Naive thymus-derived CD4-positive, alpha-beta T cell (primary cell): ENCODE results near the gene SPRY1. TPM values are rescaled to one million over a fixed set of nuclear protein-coding genes. Genes with fewer than 3 reads are reported as not detected.

Experiments
- ATAC-seq: fragments of 150-1000 bp; cut with Tn5 transposase; 2 replicates; pipeline ENCODE4 v1.10.0; 2021; ENCODE audit warnings: mild to moderate bottlenecking, moderate library complexity
- CTCF ChIA-PET: fragments of 350-600 bp; sonication (Branson Sonifier 250); formaldehyde crosslinking; loops from one replicate; lab custom pipeline; 2021; ENCODE audit warnings: antibody characterized with exemption; lab: Charles Lee
- POLR2A ChIA-PET: fragments of 350-600 bp; sonication (Branson Sonifier 250); formaldehyde crosslinking; loops from one replicate; lab custom pipeline; 2021; ENCODE audit warnings: antibody characterized with exemption, inconsistent platforms; lab: Charles Lee
- DNase-seq, 9 donors: peaks; one replicate each; pipeline versions ENCODE4 v3.0.0 to v3.0.0-alpha.2; 2020 to 2022; ENCODE audit warnings: mixed read lengths in 1 of 9
- H3K27ac ChIP-seq: one replicate; pipeline ENCODE4 v1.7.0; 2013; ENCODE audit warnings: mild to moderate bottlenecking, low read depth, low read length, moderate library complexity
- H3K27me3 ChIP-seq, 2 donors: one replicate each; pipeline ENCODE4 v1.7.0; 2013; ENCODE audit warnings: low read length in 2 of 2, mild to moderate bottlenecking in 2 of 2, moderate library complexity in 2 of 2; ENCODE audit not compliant: control insufficient read depth in 2 of 2, insufficient read depth in 2 of 2
- H3K36me3 ChIP-seq, 3 experiments: 1 replicate in 2 of 3; 2 replicates in 1 of 3; pipeline ENCODE4 v1.7.0; 2013; ENCODE audit warnings: low read length in 3 of 3, mild to moderate bottlenecking in 3 of 3, moderate library complexity in 1 of 3; ENCODE audit not compliant: insufficient read depth in 3 of 3, control insufficient read depth in 2 of 3
- H3K4me1 ChIP-seq, 2 donors: one replicate each; pipeline ENCODE4 v1.7.0; 2013; ENCODE audit warnings: low read length in 2 of 2, mild to moderate bottlenecking in 2 of 2, moderate library complexity in 1 of 2; ENCODE audit not compliant: control insufficient read depth in 2 of 2, insufficient read depth in 2 of 2
- H3K4me3 ChIP-seq: 2 replicates; pipeline ENCODE4 v1.7.0; 2013; ENCODE audit warnings: mild to moderate bottlenecking, low read length
- H3K9me3 ChIP-seq, 3 experiments: 1 replicate in 2 of 3; 2 replicates in 1 of 3; pipeline ENCODE4 v1.7.0; 2013; ENCODE audit warnings: low read length in 3 of 3; ENCODE audit not compliant: control insufficient read depth in 2 of 3
- H3K27ac Mint-ChIP-seq, 9 donors: one replicate each; pipeline ENCODE4 v1.8.0; 2020 to 2022; ENCODE audit warnings: mixed read lengths in 9 of 9, mild to moderate bottlenecking in 8 of 9, moderate library complexity in 5 of 9, inconsistent platforms in 2 of 9
- H3K27me3 Mint-ChIP-seq, 5 donors: one replicate each; pipeline ENCODE4 v1.8.0; 2021 to 2022; ENCODE audit warnings: mixed read lengths in 5 of 5, mild to moderate bottlenecking in 1 of 5
- H3K36me3 Mint-ChIP-seq, 5 donors: one replicate each; pipeline ENCODE4 v1.8.0; 2020 to 2022; ENCODE audit warnings: mixed read lengths in 5 of 5, mild to moderate bottlenecking in 3 of 5, inconsistent platforms in 1 of 5
- H3K4me1 Mint-ChIP-seq, 7 donors: one replicate each; pipeline ENCODE4 v1.8.0; 2020 to 2022; ENCODE audit warnings: mixed read lengths in 7 of 7, mild to moderate bottlenecking in 3 of 7, inconsistent platforms in 1 of 7
- H3K4me3 Mint-ChIP-seq, 10 donors: one replicate each; pipeline ENCODE4 v1.8.0; 2020 to 2022; ENCODE audit warnings: mild to moderate bottlenecking in 10 of 10, mixed read lengths in 10 of 10, moderate library complexity in 6 of 10, inconsistent platforms in 2 of 10
- H3K9me3 Mint-ChIP-seq, 11 donors: one replicate each; pipeline ENCODE4 v1.8.0; 2020 to 2022; ENCODE audit warnings: mixed read lengths in 11 of 11, mild to moderate bottlenecking in 4 of 11, inconsistent platforms in 1 of 11, moderate library complexity in 1 of 11
- intact Hi-C, 2 donors: fragments of 100-400 bp; cut with micrococcal nuclease; formaldehyde crosslinking; loops; one replicate each; pipeline ENCODE4 v1.15.1; 2023
- polyA plus RNA-seq, 2 donors: library from polyadenylated mRNA; unstranded; fragments of 300-500 nt; fragmentation: Illumina TruSeq; gene quantifications; one replicate each; pipeline ENCODE4 v1.2.3, GENCODE V29; 2021
- total RNA-seq, 6 experiments: library from RNA in 5 of 6; stranded (reverse) in 5 of 6; gene quantifications; 1 replicate in 5 of 6; 2 replicates in 1 of 6; pipeline ENCODE4 v1.2.3 and lab custom pipeline; 2021 to 2026

SPRY1 gene
- total and polyA plus RNA-seq, 7 experiments from 2014 or later = 1.6 to 20.5 (median 4.3) TPM

DNA sequence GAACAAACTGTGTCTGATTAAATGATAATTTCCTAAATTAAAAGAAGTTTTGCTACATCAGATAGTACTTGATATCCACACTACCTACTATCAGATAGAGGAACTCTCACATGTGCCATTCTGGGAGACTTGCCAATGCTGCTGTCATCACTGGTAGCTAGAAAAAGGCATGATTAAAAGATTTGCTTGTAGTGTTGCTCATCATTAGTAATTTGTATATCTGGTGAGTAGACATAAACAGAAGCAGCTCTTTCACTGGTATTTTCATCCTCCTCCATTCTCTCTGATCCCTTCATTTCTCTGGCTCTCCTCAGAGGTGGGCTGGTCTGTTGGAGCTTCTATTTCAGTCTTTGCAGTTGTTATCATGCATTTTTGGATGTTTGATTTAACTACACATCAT lies 56.0 kb downstream of the SPRY1 start:
- Mint-ChIP-seq H3K9me3 (peaks cover 0 to 8% (median 0%) of the 10 kb centered on the region in 11 donors), H3K4me1 (peaks cover 0 to 26% (median 5%) of the 10 kb centered on the region in 7 donors), H3K27me3 (peaks cover 0 to 4% (median 0%) of the 10 kb centered on the region in 5 donors), H3K4me3 (no peak overlapping the region), H3K27ac (no peak overlapping the region), H3K36me3 (peaks cover 0 to 2% (median 0%) of the 10 kb centered on the region in 5 donors)
- Histone ChIP-seq H3K36me3 (no peaks in the 10 kb centered on the region), H3K9me3 (no peaks in the 10 kb centered on the region), H3K4me1 (no peaks in the 10 kb centered on the region), H3K4me3 (no peak overlapping the region), H3K27me3 (no peaks in the 10 kb centered on the region), H3K27ac (no peak overlapping the region)
- CTCF ChIA-PET = no interaction called here
- DNase-seq (no peak), ATAC-seq (peak; percentile 77)
- intact Hi-C loops = no loop called here
- POLR2A ChIA-PET = no interaction called here

DNA sequence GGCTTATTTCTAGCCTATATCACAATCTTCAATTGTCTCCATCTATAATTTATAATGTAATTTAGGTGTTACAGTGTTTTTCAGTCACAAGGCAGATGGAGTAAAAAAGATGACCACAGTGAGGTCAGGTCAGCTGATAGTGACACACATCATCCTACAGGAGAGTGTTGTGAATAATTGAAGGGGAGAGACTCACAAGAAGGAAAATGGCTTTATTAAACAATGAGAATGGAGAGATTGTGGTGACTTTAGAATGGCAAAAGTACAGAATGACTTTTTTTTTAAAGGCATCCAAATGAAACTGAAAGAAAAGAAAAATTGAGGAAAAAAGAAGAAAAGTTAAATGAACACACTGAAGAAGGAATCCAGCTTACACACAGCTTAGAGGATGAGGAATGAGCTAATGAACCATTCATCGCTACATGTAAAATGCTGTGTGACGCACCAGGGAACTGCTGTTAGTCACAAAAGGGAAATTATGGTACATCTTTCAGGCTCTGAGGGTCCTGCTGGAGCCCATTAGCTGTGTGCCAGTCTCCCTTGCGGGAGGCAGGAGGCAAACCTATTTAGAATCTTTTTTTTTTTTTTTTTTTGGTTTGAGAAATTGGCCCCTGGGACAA lies 56.6 kb downstream of the SPRY1 start:
- ChIA-PET CTCF (no interaction called here), POLR2A (no interaction called here)
- Histone ChIP-seq H3K4me1 (no peaks in the 10 kb centered on the region), H3K27ac (no peak overlapping the region), H3K27me3 (no peaks in the 10 kb centered on the region), H3K9me3 (no peaks in the 10 kb centered on the region), H3K36me3 (no peaks in the 10 kb centered on the region), H3K4me3 (no peak overlapping the region)
- H3K27ac Mint-ChIP-seq = no peak overlapping the region
- H3K27me3 Mint-ChIP-seq = peaks cover 0 to 4% (median 0%) of the 10 kb centered on the region in 5 donors
- H3K9me3 Mint-ChIP-seq = peaks cover 0 to 8% (median 0%) of the 10 kb centered on the region in 11 donors
- peaks cover 0 to 26% (median 5%) of the 10 kb centered on the region in 7 donors for H3K4me1 Mint-ChIP-seq
- peak; percentile 43 for ATAC-seq
- intact Hi-C loops = no loop called here
- no peak for DNase-seq
- H3K36me3 Mint-ChIP-seq = peaks cover 0 to 2% (median 0%) of the 10 kb centered on the region in 5 donors
- no peak overlapping the region for H3K4me3 Mint-ChIP-seq
